GM12865 (cell line): ENCODE results near the gene INAFM1.

Experiments
- DNase-seq: peaks from one replicate; pipeline ENCODE4 v3.0.0; 2010; ENCODE audit warnings: low read depth
- H3K4me3 ChIP-seq: 2 replicates; pipeline ENCODE4 v1.5.1; 2011; ENCODE audit warnings: mild to moderate bottlenecking, low read depth, low read length, control low read depth
- TF ChIP-seq, protein P1 (sequence below): IDR thresholded peaks from 2 replicates; pipeline ENCODE4 v1.5.1; 2011; ENCODE audit warnings: low read length, control low read depth, low read depth, inconsistent platforms; ENCODE audit not compliant: insufficient read depth; ENCODE audit errors: missing control alignments

Gene INAFM1

GRCh38 chr19:47228937-47229675, 45.6 kb upstream of the INAFM1 start:
- peak overlapping the region; percentile 90 for H3K4me3 ChIP-seq
- TF ChIP-seq, protein P1, sequence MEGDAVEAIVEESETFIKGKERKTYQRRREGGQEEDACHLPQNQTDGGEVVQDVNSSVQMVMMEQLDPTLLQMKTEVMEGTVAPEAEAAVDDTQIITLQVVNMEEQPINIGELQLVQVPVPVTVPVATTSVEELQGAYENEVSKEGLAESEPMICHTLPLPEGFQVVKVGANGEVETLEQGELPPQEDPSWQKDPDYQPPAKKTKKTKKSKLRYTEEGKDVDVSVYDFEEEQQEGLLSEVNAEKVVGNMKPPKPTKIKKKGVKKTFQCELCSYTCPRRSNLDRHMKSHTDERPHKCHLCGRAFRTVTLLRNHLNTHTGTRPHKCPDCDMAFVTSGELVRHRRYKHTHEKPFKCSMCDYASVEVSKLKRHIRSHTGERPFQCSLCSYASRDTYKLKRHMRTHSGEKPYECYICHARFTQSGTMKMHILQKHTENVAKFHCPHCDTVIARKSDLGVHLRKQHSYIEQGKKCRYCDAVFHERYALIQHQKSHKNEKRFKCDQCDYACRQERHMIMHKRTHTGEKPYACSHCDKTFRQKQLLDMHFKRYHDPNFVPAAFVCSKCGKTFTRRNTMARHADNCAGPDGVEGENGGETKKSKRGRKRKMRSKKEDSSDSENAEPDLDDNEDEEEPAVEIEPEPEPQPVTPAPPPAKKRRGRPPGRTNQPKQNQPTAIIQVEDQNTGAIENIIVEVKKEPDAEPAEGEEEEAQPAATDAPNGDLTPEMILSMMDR, result no peak
- no peak for DNase-seq

- peak overlapping the region; percentile 62 for H3K4me3 ChIP-seq
- peak; percentile 41 for DNase-seq
- TF ChIP-seq, protein P1, result no peak
Observed at GRCh38 chr19:47229676-47230053, 45.0 kb upstream of the INAFM1 start.

DNA sequence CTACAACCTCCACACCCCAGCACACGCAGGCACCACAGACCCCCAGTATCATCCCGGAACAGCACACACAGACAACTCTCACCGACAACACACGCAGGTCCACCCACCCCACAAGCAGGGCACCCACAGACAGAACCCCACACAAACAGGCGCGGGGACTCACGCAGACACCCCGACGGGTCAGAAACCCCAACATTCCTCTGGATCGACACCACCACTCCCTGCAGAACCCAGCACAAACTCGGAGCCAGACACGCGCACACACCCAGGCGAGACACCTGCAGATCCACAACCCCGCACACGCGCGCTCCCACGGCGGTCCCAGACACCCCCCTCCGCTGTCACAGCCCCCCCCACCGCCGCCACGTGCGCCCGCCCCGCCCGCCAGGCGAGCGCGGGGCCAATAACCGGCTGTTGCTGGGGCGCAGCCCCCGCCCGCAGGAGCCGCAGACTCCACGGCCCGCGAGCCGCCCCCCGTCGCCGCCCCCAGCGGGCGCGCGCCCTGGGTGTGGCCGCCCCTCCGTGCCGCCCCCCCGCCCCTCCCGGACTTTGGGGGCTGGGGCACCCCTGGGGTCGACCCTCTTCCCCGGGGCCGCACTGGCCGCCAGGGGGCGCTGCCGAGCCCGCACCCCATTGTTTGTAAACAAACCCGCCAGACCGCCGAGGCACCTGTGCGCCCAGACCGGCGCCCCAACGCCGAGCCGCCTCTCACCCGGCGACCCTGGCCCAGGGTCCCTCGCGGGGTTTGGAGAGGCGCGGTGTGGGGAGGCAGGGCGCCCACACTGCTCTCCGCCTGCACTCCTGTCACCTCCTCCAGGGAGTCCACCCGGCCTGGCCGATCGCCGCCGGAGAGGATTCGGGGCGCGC, 44.4 kb upstream of the INAFM1 start:
- DNase-seq, result peak; percentile 80
- TF ChIP-seq, protein P1, result peak; percentile 82
- peak overlapping the region; percentile 78 for H3K4me3 ChIP-seq

GRCh38 chr19:47230921-47231214, 43.8 kb upstream of the INAFM1 start, which contains the start of gene BBC3:
Gene BBC3 (minus strand): TSS chr19:47231199. CDS start chr19:47228431, 2,768 bp downstream.
- H3K4me3 ChIP-seq, result peak within 1 kb of the TSS; percentile 78
- no peak for DNase-seq
- TF ChIP-seq, protein P1, result no peak

DNA sequence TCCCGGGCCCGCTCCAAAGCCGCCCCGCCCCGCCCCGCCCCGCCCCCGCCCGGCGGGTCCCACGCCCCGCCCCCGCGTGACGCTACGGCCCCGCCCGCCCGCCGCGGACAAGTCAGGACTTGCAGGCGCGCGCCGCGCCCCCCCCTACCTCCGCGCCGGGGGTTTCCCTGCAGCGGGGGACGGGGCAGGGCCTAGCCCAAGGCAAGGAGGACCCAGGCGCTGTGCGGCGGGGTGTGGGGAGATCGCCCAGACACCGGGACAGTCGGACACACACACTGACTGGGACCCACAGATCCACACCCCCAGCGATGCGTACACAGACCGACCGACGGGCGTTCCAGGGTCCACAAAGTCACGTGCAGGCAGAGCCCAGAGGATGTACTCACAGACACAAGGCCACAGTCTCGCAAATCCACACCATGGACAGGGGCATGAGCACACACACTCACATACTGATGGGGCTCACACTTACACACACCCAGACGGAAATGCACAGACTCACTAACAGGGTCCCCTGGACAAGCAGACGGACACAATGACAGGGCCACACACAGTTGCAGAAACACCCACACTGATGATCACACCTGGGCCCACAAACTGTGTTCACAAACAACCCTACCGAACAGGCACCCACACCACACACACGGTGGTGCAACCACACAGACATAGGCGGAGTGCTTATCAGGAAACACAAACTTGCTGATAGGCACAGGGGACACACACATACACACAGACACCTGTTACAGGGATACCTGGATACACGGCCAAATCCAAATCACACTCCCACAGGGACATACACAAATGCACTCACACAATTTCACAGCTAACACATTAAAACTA, 43.2 kb upstream of the INAFM1 start:
- peak; percentile 94 for DNase-seq
- TF ChIP-seq, protein P1, result no peak
- peak overlapping the region; percentile 59 for H3K4me3 ChIP-seq

DNA sequence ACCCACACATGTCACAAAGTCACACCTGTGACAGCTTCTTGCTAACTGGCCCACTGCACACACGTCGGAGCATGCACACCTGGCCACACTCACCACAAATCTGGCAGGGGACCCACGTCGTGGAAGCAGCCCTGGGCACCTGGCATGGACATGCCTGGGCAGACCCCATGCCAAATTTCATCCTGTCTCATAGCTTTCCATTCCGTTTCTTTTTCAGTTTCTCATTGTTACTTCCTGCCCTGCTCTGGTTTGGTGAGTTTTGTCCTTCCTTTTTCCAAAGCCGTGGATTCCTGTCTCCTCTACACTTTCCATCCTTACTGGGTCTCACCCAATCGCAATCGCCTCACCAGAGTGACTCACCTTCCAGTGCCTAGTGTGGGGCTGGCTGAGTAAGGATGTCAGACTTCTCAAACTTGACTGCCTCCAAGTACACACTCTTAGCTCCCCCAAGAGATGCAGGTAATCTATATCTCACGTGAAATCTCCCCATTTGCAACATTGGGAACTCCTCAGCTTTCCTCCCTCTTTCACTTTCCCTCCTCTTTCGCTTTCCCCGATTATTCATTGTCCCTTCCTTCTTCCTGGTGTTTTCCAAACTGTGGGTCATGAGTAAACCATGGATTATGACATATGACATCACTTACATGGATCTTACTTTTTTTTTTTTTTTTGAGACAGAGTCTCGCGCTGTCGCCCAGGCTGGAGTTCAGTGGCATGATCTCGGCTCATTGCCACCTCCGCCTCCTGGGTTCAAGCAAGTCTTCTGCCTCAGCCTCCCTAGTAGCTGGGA, 42.1 kb upstream of the INAFM1 start:
- peak; percentile 67 for DNase-seq
- TF ChIP-seq, protein P1, result no peak
- peak overlapping the region; percentile 59 for H3K4me3 ChIP-seq
